Peyer's patch (tissue), 4 donors: ENCODE results near the gene ADAMTSL4. TPM values are rescaled to one million over a fixed set of nuclear protein-coding genes. Genes with fewer than 3 reads are reported as not detected.

Experiments used
- DNase-seq, 3 donors: peaks; one replicate each; pipeline ENCODE4 v3.0.0-alpha.2; 2017 to 2019
- H3K27ac ChIP-seq, 4 donors: fragments of 200-600 bp; sonication (generic); one replicate each; pipeline ENCODE4 v1.5.1; 2016 to 2019
- H3K27me3 ChIP-seq, 2 donors: fragments of 200-600 bp; sonication (generic); one replicate each; pipeline ENCODE4 v1.5.1; 2019
- H3K36me3 ChIP-seq, 3 donors: fragments of 200-600 bp; sonication (generic); one replicate each; pipeline ENCODE4 v1.5.1; 2016 to 2019
- H3K4me1 ChIP-seq, 4 donors: fragments of 200-600 bp; sonication (generic); one replicate each; pipeline ENCODE4 v1.5.1; 2016 to 2019
- H3K4me3 ChIP-seq, 4 donors: fragments of 200-600 bp; sonication (generic); 1 replicate in 3 of 4; 2 replicates in 1 of 4; pipeline ENCODE4 v1.5.1; 2016 to 2019; ENCODE audit warnings: mild to moderate bottlenecking in 1 of 4
- H3K9me3 ChIP-seq, 4 donors: fragments of 200-600 bp; sonication (generic); one replicate each; pipeline ENCODE4 v1.5.1; 2016 to 2019; ENCODE audit warnings: mild to moderate bottlenecking in 1 of 4
- POLR2A ChIP-seq, 2 donors: fragments of 450-650 bp; IDR thresholded peaks; one replicate each; pipeline ENCODE4 v1.5.1; 2017; ENCODE audit warnings: antibody characterized with exemption in 2 of 2, mild to moderate bottlenecking in 2 of 2, moderate library complexity in 2 of 2
- total RNA-seq, 4 donors: library from RNA; depleted of rRNA; stranded (reverse); fragments of >200 nt; gene quantifications; one replicate each; pipeline ENCODE4 v1.1.0, GENCODE V29; 2016
- TF ChIP-seq, protein P1 (sequence below), 6 experiments: fragments of 450-650 bp in 4 of 6; fragments of 200-600 bp in 2 of 6; sonication (generic) in 1 of 6; IDR thresholded peaks; one replicate each; pipeline ENCODE4 v1.5.1; 2017 to 2019; ENCODE audit warnings: antibody characterized with exemption in 6 of 6, mild to moderate bottlenecking in 3 of 6, moderate library complexity in 1 of 6

ADAMTSL4 gene
- total RNA-seq, 4 donors from 2014 or later = 2.3 to 28.9 (median 15.3) TPM

GRCh38 chr1:150515328-150516049 is 33.7 kb upstream of the ADAMTSL4 start, which contains the start of gene FALEC:
Gene FALEC (plus strand): TSS chr1:150515752.
- H3K4me1 ChIP-seq = peaks cover 0 to 7% (median 4%) of the 10 kb centered on the region in 4 donors
- peak within 1 kb of the TSS; percentile 53 to 68 (median 62) for H3K4me3 ChIP-seq
- no peaks in the 10 kb centered on the region for H3K27me3 ChIP-seq
- H3K27ac ChIP-seq = peak within 1 kb of the TSS; percentile 48 to 86 (median 81)
- peaks cover 0 to 5% (median 0%) of the 10 kb centered on the region in 3 donors for H3K36me3 ChIP-seq
- H3K9me3 ChIP-seq = no peaks in the 10 kb centered on the region
- TF ChIP-seq, protein P1, sequence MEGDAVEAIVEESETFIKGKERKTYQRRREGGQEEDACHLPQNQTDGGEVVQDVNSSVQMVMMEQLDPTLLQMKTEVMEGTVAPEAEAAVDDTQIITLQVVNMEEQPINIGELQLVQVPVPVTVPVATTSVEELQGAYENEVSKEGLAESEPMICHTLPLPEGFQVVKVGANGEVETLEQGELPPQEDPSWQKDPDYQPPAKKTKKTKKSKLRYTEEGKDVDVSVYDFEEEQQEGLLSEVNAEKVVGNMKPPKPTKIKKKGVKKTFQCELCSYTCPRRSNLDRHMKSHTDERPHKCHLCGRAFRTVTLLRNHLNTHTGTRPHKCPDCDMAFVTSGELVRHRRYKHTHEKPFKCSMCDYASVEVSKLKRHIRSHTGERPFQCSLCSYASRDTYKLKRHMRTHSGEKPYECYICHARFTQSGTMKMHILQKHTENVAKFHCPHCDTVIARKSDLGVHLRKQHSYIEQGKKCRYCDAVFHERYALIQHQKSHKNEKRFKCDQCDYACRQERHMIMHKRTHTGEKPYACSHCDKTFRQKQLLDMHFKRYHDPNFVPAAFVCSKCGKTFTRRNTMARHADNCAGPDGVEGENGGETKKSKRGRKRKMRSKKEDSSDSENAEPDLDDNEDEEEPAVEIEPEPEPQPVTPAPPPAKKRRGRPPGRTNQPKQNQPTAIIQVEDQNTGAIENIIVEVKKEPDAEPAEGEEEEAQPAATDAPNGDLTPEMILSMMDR (IDR thresholded peaks at IDR 0.05) = peak in 3 of 6 experiments; percentile 16 to 33 (median 25)
- peak; percentile 15 to 23 for TF ChIP-seq POLR2A (IDR thresholded peaks at IDR 0.05)
- DNase-seq = peak; percentile 91 to 97 (median 96)

GRCh38 chr1:150516050-150516591 is 33.1 kb upstream of the ADAMTSL4 start:
- no peak for DNase-seq
- no peaks in the 10 kb centered on the region for H3K9me3 ChIP-seq
- H3K4me1 ChIP-seq = peaks cover 0 to 7% (median 4%) of the 10 kb centered on the region in 4 donors
- peak overlapping the region; percentile 53 to 68 (median 62) for H3K4me3 ChIP-seq
- TF ChIP-seq, protein P1 (IDR thresholded peaks at IDR 0.05) = peak in 2 of 6 experiments; percentile 3
- TF ChIP-seq POLR2A (IDR thresholded peaks at IDR 0.05) = no peak
- peaks cover 0 to 1% (median 0%) of the 10 kb centered on the region in 3 donors for H3K36me3 ChIP-seq
- H3K27ac ChIP-seq = peak overlapping the region; percentile 48 to 86 (median 81)
- no peaks in the 10 kb centered on the region for H3K27me3 ChIP-seq

- H3K4me1 ChIP-seq = peaks cover 0 to 7% (median 4%) of the 10 kb centered on the region in 4 donors
- H3K4me3 ChIP-seq = peak overlapping the region in 2 of 4 donors; percentile 61 to 62
- TF ChIP-seq POLR2A (IDR thresholded peaks at IDR 0.05) = no peak
- TF ChIP-seq, protein P1 (IDR thresholded peaks at IDR 0.05) = no peak
- H3K36me3 ChIP-seq = no peaks in the 10 kb centered on the region
- no peaks in the 10 kb centered on the region for H3K9me3 ChIP-seq
- DNase-seq = no peak
- peak overlapping the region in 2 of 4 donors; percentile 80 to 82 for H3K27ac ChIP-seq
- no peaks in the 10 kb centered on the region for H3K27me3 ChIP-seq
Observed at GRCh38 chr1:150516616-150517015, 32.6 kb upstream of the ADAMTSL4 start.

- Histone ChIP-seq H3K27me3 (no peaks in the 10 kb centered on the region), H3K36me3 (no peaks in the 10 kb centered on the region), H3K27ac (no peak overlapping the region), H3K4me3 (no peak overlapping the region), H3K9me3 (no peaks in the 10 kb centered on the region), H3K4me1 (peaks cover 0 to 2% (median 1%) of the 10 kb centered on the region in 4 donors)
- no peak for DNase-seq
- TF ChIP-seq, protein P1 (IDR thresholded peaks at IDR 0.05) = no peak
- no peak for TF ChIP-seq POLR2A (IDR thresholded peaks at IDR 0.05)
Observed at GRCh38 chr1:150521196-150521968, 27.8 kb upstream of the ADAMTSL4 start.

GRCh38 chr1:150525348-150525747 is 23.9 kb upstream of the ADAMTSL4 start:
- Histone ChIP-seq H3K27ac (no peak overlapping the region), H3K27me3 (no peaks in the 10 kb centered on the region), H3K9me3 (no peaks in the 10 kb centered on the region), H3K4me3 (no peak overlapping the region), H3K36me3 (no peaks in the 10 kb centered on the region), H3K4me1 (peaks cover 0 to 8% (median 0%) of the 10 kb centered on the region in 4 donors)
- DNase-seq = no peak
- TF ChIP-seq POLR2A (IDR thresholded peaks at IDR 0.05) = no peak
- TF ChIP-seq, protein P1 (IDR thresholded peaks at IDR 0.05) = no peak
